GM18868 (cell line): ENCODE measurements around the gene DPP10.

Source experiments
- ATAC-seq: cut with Tn5 transposase; IDR thresholded peaks from one replicate; pipeline ENCODE4 v1.9.1; 2021; ENCODE audit warnings: mild to moderate bottlenecking, moderate library complexity; ENCODE audit not compliant: unreplicated experiment

The DPP10 gene

DNA sequence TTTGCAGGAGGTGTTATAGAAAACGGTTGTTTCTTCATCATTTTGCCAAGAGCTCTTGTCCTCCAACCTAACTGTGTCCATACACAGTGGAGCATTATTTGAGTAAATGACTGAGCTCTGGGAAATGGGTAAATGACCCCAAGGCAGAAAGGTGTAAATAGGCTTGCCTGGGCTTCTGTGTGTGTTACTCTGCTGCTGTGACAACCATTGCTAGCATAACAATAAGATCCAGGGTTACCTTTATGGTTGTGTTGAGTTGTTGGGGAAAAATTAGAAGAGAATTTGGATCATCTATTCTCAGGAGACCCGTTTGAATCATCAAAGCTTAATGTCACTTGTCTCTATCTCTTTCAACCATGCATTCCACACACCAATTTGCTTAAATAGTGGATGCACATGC, 672.7 kb downstream of the DPP10 start:
- ATAC-seq, result no peak

DNA sequence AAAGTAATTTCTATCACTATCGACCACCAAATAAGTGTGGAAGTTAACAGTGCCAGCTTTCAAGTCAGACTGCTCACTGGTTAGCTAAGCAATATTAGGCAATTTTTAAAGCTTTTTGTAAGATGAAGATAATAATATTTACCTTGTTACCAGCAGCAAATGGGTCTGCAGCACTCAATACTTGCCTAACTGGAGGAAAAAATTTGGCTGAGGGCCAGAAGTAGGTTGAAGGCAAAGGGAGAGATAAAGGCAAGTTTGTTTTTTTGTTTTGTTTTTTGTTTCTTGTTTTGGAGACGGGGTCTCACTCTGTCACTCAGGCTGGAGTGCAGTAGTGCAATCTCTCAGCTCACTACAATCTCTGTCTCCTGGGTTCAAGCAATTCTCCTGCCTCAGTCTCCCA, 675.9 kb downstream of the DPP10 start:
- ATAC-seq, result no peak

DNA sequence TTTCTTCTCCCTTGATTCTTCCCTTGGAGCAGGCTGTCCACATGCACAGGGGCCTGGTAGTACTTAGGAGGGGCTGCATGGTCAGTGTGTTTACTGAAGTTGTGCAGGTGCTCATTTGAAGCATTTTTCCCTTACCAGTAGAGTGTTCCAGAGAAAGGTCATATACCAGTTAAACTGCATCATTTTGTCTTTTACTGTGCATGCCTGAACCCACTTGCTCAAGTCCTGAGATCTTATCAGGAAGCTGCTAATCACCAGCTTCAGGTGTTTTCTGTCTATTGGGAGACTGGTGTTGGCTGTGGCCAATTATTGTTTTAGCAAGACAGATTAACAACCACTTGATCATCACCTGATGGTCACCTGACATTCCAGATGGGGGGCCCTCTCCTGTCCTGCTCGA, 676.6 kb downstream of the DPP10 start:
- ATAC-seq, result no peak

DNA sequence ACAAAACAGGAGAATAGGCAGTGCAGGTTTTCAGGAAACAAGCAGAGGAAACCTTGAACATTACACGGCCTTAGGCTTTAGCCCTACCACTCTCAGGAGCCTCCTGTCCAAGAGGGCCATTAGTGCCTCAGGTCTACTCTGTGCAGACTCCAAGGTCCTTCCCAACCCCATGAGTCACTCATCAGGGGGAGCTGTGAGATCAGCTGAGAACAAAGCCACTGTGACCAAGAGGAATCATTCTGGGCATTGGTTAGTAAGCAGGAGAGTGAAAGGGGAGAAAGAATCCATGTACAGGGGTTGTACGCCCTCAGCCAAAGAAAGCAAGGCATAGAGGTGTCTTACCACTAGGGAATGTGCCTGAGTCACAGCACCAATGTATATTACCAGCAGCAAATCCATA, 680.3 kb downstream of the DPP10 start:
- ATAC-seq, result no peak

DNA sequence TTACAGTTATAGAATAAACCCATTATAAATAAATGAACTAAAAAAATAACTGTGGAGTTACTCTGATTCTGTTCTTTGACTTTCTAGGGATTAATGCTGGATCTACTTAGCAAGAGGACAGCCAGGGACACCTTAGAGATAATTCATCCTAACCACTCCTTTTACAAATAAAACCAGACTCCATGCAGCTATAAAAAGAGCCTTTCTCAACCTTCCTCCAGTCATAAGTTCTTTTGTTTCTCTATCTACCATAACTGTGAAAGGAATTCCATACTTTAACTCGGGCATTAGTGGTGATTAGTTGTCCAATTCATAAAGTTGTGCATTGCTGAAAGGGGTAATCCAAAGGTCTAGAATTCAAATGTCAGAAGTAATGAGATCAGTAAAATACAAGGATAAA, 682.4 kb downstream of the DPP10 start:
- no peak for ATAC-seq

DNA sequence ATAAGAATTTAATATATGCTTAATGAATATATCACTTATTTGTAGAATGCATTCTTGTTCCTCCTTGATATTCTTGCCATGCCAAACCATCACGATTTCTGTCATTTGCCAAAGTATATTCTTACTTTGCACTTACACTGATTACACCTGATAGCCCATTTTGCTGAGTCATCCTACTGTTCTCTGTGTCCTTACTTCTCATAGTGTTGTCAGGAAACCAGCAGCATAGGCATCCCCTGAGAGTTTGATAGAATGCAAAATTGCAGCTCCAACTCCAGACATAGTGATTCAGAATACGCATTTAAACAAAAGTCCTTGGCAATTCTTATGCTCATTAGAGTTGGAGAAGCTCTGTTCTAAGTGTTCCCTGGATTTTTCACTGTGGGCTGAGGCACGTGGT, 687.1 kb downstream of the DPP10 start:
- ATAC-seq, result no peak

DNA sequence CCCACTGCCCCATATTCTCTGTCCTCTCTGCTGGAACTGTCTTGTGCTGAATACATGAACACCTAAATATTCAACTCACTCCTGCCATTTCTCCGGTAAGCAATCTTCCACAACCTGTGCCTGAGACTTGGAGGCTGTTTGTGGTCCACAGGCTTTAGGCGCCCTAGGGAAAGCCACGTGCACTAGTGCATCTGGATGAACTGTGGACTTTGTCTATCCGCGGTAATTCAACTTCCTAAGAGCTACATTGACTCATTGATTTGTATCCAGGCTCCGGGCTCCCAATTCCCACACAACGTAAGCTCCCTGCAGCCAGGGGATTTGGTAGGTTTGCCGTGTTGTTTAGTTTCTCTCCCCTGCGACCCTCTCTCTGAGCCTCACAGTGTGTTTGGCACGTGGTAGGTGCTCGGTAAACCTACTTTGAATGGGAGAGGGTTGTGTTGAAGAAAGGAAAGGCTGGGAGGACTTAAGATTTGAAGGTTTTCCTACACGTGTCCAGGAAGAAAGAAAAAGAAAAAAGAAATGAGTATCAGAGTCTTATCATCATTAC, 718.2 kb downstream of the DPP10 start:
- ATAC-seq, result no peak

DNA sequence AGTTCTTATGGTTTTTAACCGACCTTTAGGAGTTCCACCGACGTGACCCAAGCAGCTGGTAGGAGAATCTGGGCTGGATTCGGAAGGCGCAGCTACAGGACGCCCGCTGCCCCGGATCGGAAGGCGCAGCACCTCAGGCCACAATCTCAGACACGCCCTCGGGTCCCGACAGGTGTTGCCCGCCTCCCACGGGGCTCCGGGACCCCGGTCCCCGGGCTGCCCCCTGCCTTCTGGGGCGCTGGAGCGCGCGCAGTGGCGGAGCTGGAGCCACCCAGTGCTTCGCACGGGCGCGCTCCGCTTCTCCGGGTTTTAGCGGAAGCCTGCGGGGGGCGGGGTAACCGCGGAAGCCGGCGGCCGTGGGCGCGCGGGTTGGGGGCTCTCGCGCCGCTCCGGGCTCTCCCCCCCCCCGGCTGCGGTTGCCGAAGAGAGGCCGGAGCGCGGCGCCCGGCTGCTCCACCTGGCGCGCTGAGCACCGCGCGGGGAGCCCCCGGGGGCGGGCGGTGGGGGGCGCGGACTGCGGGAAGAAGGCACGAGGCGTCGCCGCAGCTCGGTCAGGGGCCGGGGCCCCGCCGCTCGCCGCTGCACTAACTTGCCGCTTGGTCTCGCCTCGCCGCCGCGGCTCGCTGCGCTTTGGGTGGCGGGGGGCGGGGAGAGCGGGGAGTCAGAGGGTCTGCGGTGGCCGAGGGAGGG, 718.8 kb downstream of the DPP10 start:
- ATAC-seq, result no peak

DNA sequence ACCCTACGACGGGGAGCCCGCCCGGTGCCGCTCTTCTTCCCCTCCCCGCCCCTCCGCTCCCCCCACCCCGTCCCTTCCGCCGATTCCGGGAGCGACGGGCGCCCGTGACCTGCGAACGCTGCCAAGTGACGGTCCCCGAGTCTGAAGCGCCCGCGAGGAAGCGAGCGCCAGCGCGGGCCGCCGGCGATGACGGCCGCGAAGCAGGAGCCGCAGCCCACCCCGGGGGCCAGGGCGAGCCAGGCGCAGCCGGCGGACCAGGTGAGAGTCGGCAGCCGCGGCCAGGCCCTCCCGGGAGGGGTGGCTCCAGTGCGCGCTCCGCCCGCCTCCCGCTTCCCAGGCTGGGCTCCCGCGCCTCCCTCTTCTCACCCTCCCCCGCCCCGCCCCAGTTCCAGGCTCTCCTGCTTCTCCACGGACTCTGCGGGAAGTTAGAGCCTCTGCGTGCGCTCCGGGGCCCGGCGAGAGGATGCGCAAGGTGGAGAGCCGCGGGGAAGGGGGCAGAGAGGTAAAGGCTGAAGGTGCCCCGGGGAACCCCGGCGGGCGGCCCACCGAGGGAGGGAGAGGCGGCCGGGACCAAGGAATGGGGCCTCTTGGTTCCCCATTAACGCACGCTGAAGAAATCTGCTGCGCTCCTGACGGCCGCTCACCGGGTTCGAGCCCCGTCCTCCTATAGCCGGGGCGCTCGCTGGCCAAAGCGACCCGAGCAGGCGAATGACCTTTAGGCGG, 719.5 kb downstream of the DPP10 start:
- no peak for ATAC-seq

DNA sequence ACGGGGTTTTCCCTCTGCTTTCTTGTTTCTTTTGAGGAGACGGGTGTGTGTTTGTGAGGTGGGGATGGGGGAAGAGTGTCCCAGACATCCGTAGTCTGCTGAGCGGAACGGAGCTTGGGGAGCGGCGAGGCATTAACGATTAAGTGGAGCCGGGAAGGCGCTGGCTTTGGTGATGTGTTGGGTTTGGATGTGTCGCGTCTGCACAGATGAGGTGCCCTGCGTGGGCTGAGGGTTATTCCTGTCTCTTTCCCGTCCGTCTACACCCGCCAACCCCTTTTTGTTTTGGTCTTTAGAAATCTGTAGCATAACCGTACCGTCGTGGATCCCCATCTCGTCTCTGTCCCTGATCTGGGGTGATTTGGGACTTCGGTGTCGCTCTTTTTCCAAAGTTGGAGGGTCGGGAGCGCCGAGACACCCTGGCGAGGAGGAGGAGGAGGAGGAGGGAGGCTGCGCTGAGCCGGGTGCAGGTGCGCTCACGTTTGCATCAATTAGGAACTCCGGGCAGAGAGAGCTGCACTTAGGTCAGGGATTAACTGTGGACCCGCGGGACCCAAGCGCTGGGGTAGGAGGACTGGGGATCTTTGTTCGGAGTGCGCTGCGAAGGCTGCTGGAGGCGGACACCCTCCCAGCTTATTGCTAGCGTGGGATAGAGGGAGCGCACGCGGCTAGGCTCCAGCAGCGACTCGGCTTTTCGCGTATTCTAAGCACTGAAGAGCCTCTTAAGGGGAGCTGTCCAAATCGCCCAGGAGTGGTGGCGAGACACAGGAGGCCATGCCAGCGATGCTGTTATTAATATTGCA, 720.3 kb downstream of the DPP10 start:
- no peak for ATAC-seq

DNA sequence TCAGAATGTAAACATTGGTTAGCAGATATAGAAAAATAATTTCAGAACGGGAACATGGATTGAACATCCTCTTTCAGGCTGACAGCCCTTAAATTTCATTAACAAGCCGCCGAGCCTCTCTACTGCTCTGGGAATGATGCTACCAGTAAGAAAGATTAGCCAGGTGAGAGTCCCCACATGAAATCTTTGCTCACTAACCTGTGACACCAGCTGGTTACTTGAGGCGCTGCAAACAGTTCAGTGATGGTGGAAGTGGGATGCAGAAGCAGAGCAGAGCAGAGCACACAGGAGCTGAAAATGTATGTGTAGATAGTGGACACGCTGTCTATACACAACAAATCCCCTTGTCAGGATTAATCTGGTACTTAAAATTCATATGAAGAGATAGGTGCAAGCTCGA, 721.1 kb downstream of the DPP10 start:
- no peak for ATAC-seq

DNA sequence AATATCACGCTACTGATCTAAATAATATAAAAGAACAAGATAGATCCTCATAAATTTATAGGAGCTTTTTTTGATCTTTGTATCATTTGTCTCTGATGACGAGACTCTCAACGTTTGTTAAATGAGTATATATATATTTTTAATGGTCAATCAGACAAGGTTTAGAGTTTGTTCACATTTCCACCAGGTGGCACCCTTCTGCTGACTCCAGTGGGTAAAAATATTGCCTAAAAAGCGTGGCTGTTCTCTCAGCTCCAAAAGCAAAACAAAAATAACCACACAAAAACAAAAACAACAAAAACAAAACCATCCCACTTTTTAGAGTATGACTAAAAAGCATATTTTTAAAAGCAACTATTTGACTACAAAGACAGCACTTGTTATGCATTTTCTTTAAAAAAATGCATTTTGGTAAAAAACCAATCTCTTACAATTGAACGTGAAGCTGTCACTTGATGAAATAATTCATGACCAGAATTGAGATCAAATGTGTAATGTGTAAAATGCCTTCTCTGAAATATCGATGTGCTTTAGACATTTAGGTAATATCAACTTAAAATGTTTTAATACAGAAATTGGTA, 723.2 kb downstream of the DPP10 start:
- peak; percentile 66 for ATAC-seq

DNA sequence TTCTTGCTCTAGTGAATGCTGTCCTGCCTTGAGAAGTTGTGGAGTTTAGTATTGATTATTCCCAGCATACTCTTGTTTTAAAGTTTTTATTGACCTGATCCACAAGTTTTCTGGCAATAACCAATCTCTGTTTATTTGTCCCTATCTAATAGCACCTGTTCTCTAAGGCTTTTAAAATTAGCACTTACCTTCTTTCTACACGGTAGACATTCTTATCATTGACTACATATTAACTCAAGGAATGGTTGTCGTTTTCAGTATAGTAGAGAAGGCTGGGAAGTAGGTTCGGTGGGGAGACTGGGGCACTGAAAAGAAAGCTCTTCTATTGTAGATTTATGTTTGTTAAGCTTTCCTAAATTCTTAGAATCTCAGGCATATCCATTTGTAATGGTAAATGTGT, 726.0 kb downstream of the DPP10 start:
- no peak for ATAC-seq

DNA sequence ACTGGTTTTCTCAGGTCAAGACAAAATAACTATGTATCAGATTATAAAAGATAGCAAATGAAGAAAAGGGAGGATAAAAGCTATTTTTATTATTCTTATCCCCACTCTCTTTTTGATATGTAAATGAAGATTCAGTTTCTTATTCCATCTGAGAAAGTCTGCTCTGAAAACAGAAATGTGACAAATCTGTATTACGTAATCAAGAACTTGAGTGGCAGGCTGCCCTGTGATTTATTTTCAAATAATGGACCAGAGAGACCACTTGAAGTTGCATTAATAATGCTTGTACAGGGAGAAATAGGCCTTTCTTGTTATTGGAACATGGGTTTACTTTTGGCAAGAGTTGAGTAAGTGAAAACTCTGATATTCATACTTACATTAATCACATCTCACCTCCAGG, 727.4 kb downstream of the DPP10 start:
- ATAC-seq, result no peak

DNA sequence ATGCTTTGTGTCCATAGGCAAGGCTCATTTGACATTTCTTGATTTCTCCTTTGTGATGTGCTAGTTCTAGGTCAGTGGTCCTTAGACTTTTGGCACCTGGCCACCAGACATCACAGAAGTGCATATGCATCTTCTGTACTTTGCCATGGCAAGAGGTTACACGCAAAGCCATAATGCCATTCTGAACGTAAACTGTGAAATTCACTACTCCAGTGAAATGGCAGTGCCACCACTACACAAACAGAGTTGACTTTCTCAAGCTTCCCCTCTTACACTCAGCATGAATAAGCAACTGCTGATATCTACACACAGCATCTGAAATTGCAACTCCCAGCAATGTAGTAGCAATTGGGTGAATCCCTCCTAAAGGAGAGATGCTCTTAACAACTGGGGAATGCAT, 729.3 kb downstream of the DPP10 start:
- ATAC-seq, result no peak

DNA sequence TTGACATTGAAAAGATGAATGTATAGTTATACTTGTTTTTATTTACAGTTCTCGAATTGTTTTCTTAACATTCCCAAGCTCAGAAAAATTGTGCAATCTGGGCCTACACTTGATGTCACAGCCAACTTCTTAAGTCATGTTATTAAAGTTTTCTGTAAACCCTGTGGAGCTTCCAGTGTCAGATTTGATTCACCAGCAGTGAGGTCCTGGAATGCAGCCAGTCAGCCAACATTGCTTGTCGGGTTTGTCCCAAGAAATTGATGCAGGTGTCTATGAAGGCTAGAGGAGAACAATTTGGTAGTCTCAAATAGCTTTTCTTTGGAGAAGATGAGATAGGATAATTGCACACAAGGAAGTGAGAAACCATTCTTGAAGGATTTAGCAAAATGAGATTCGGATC, 732.2 kb downstream of the DPP10 start:
- ATAC-seq, result no peak

DNA sequence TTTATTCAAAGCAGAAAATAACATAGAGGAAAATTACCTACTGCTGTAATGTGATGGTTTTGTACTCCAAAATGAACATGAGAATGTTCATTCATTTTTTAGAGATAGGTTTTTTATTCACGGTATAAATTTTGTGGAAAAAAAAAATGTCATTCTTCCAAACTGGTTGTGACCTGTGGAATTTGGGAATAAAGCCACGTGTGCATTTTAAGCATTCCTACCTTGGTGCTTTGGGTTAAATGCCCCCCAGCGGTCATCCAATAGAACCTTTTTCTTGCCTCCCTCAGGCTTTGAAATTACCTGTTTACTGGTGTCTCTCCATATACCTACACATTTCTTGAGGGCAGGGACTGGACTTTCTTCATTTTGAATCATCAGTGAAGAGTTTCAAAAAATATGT, 740.7 kb downstream of the DPP10 start:
- ATAC-seq, result no peak

DNA sequence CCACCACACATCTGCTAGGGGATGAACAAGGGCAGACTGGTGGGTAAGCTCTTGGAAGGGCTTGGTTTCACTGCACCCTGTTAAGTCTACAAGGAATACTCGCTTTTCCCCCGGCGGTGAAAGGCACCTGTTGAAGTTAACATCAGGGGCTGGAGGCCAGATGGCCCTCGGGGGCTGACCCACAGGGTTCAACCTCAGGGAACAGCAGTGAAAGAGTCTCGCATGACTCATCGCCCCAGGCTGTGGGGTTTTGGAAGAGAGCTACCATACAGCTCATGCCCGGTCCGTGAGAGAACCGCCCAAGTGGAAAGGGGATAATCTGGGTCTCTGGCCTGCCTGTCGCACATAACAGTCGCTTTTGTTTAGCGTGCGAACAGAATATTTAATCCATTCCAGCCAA, 748.0 kb downstream of the DPP10 start:
- no peak for ATAC-seq

DNA sequence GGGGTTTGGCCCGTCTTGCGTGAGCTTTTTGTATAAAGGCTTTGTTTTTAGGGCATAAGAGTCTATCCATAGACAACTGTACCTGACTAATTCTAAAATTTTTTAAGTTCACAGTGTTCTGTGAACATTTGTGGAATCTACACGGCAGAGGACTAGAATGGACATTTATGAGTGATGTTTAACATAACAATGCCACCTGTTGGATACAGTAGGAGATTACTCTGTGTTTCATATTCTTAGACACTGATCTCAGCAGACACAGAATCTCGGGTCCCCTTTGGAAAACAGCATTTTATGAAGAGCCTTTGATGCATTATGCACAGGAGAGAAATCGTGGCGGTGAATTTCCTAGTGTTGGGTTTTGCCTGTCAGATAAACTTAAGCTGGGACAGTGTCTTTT, 752.2 kb downstream of the DPP10 start:
- ATAC-seq, result no peak

DNA sequence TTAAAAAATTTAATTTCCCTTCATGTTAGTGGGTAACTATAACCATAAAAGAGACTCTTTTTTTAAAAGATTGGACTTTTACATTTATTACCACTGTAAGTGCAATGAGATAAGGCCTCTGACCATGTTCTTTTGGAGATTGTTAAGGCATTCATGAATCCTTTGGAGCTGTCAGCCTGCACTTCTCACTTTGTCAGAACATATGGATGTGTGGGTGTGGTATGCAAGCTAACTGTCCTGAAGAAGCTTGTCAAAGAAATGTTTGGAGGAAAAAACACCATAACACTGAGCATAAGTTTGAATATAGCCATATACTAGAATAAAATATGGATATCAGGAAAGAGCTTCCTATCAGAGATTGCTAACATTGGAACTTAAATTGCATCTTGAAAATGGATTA, 754.1 kb downstream of the DPP10 start:
- no peak for ATAC-seq

DNA sequence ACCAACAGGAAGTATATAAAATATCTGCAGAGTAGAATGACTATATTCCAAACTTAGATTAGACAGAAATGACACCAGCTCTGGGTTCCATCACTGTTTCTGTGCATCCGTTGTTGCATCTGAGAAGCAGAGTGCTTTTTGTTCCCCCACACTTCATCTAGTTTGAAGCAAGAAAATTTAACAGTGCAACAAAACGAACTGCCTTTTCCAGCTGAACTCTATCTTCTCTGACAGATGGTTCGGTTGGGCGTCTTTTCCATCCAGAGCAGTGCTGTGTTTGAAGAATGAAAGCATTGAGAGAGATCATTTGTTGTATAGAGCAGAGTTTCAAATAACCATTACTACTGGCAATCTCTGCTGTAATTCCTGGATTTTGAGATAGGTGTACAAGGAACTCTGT, 757.5 kb downstream of the DPP10 start:
- ATAC-seq, result no peak
